Transverse colon (tissue), 4 donors: ENCODE results near the gene EFEMP2. TPM values are rescaled to one million over a fixed set of nuclear protein-coding genes. Genes with fewer than 3 reads are reported as not detected.

ENCODE experiments used
- DNase-seq: peaks from one replicate; pipeline ENCODE4 v3.0.0-alpha.2; 2019
- H3K27ac ChIP-seq, 4 donors: fragments of 200-600 bp; sonication (generic); 2 replicates each; pipeline ENCODE4 v1.5.1; 2016 to 2018; ENCODE audit warnings: inconsistent platforms in 4 of 4
- H3K27me3 ChIP-seq: fragments of 200-600 bp; sonication (generic); 2 replicates; pipeline ENCODE4 v1.5.1; 2017; ENCODE audit warnings: inconsistent platforms
- H3K36me3 ChIP-seq, 4 donors: fragments of 200-600 bp; sonication (generic); 2 replicates each; pipeline ENCODE4 v1.5.1; 2017 to 2019; ENCODE audit warnings: inconsistent platforms in 4 of 4
- H3K4me1 ChIP-seq, 4 donors: fragments of 200-600 bp; sonication (generic); 2 replicates each; pipeline ENCODE4 v1.5.1; 2017 to 2020; ENCODE audit warnings: inconsistent platforms in 4 of 4
- H3K4me3 ChIP-seq, 4 donors: fragments of 200-600 bp; sonication (generic); 1 replicate in 1 of 4; 2 replicates in 3 of 4; pipeline versions ENCODE4 v1.5.1 to v1.6.1; 2017 to 2019; ENCODE audit warnings: inconsistent platforms in 4 of 4
- H3K9me3 ChIP-seq, 2 donors: fragments of 200-600 bp; sonication (generic); 2 replicates each; pipeline ENCODE4 v1.5.1; 2017 to 2019; ENCODE audit warnings: inconsistent platforms in 2 of 2
- EP300 ChIP-seq: sonication (generic); formaldehyde crosslinking; IDR thresholded peaks from one replicate; pipeline ENCODE4 v1.6.1; 2017; ENCODE audit warnings: antibody characterized with exemption, low read depth
- POLR2A ChIP-seq: fragments of 450-650 bp; IDR thresholded peaks from one replicate; pipeline ENCODE4 v1.6.1; 2016; ENCODE audit warnings: antibody characterized with exemption, mild to moderate bottlenecking, moderate library complexity
- POLR2AphosphoS5 ChIP-seq, 3 donors: sonication (generic); formaldehyde crosslinking; IDR thresholded peaks; one replicate each; pipeline ENCODE4 v1.6.1; 2016; ENCODE audit warnings: antibody characterized with exemption in 3 of 3
- WGBS, 2 donors: methylation state at CpG; one replicate each; pipeline ENCODE4 v1.1.5; 2018; ENCODE audit warnings: low coverage in 1 of 2; 5-methylcytosine and 5-hydroxymethylcytosine counted together
- in situ Hi-C, 4 donors: fragments of 200-750 bp; cut with MboI; loops; one replicate each; pipeline versions ENCODE4 v1.15.0 to v1.15.1; 2017; ENCODE audit warnings: low sequenced_read_pairs in 3 of 4, low pct_ligation_motif_present in 1 of 4, low pct_unique_long_range_greater_than_20kb in 1 of 4
- intact Hi-C: fragments of 100-400 bp; cut with DNase I; formaldehyde crosslinking; loops from one replicate; pipeline ENCODE4 v1.15.1; 2023; ENCODE audit warnings: low total_unique reads
- total RNA-seq, 4 donors: library from RNA; depleted of rRNA; stranded (reverse); fragments of >200 nt; gene quantifications; one replicate each; pipeline ENCODE4 v1.1.0, GENCODE V29; 2016
- TF ChIP-seq, protein P1 (sequence below), 5 experiments: fragments of 200-600 bp in 3 of 5; fragments of 450-650 bp in 2 of 5; sonication (generic) in 3 of 5; IDR thresholded peaks; 1 replicate in 2 of 5; 2 replicates in 3 of 5; pipeline ENCODE4 v1.5.1; 2016 to 2017; ENCODE audit warnings: antibody characterized with exemption in 5 of 5, inconsistent platforms in 3 of 5, mild to moderate bottlenecking in 2 of 5, moderate library complexity in 1 of 5

The EFEMP2 gene
- total RNA-seq, 4 donors from 2014 or later = 15.2 to 34.4 (median 25.1) TPM

DNA sequence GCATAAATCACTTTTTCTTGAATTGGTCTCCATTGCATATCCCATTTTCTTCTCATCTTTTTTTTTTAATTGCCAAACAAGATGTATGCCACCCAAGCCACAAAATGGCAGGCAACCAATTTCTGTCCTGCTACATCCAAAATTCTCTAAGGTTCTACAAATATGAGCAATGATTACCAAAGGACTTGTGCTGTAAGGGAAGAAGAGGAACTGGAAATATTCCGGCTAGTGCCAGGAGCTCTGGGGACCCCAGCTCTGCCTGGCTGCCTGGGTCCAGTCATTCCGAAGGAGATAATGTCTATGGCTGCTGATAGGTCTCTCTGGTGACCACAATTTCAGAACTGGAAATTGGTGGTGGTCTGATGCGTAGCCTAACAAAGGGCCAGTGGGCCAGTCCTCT lies 55.9 kb downstream of the EFEMP2 start:
- H3K4me3 ChIP-seq = no peak overlapping the region
- no peaks in the 10 kb centered on the region for H3K36me3 ChIP-seq
- 94% methylated on average over 3 of the region's 3 CpGs; no CpG with 5 or more reads in 1 of the 2 donors for WGBS, 2 donors
- no peak overlapping the region for H3K27ac ChIP-seq
- H3K9me3 ChIP-seq = no peaks in the 10 kb centered on the region
- no peaks in the 10 kb centered on the region for H3K27me3 ChIP-seq
- intact Hi-C loops (loop anchor here (5.0 kb wide), 2 partner anchors 34 to 104 kb away; partner anchors contain the start of genes AP5B1 and KAT5), in situ Hi-C loops (loop anchor here in 3 of 4 donors (25.0 kb wide), 1 partner anchor 104 kb away; the partner anchor contains the start of genes KAT5 (in 3 of the 3) and RNASEH2C (in 3 of the 3))
- no peak for DNase-seq
- TF ChIP-seq POLR2AphosphoS5 (IDR thresholded peaks at IDR 0.05) = no peak
- no peak for TF ChIP-seq EP300
- TF ChIP-seq POLR2A = no peak
- TF ChIP-seq, protein P1, sequence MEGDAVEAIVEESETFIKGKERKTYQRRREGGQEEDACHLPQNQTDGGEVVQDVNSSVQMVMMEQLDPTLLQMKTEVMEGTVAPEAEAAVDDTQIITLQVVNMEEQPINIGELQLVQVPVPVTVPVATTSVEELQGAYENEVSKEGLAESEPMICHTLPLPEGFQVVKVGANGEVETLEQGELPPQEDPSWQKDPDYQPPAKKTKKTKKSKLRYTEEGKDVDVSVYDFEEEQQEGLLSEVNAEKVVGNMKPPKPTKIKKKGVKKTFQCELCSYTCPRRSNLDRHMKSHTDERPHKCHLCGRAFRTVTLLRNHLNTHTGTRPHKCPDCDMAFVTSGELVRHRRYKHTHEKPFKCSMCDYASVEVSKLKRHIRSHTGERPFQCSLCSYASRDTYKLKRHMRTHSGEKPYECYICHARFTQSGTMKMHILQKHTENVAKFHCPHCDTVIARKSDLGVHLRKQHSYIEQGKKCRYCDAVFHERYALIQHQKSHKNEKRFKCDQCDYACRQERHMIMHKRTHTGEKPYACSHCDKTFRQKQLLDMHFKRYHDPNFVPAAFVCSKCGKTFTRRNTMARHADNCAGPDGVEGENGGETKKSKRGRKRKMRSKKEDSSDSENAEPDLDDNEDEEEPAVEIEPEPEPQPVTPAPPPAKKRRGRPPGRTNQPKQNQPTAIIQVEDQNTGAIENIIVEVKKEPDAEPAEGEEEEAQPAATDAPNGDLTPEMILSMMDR (IDR thresholded peaks at IDR 0.05) = no peak
- H3K4me1 ChIP-seq = peaks cover 0 to 38% (median 13%) of the 10 kb centered on the region in 4 donors

Other genes starting within 250 kb of the EFEMP2 start
- gene SIPA1, start 234.7 kb downstream of the EFEMP2 start, total RNA-seq = 100 to 1,000 TPM in 1 of 4 donors, 10 to 100 TPM in 3; 22.4 to 174 (median 30.9) TPM
- 10 to 100 TPM; 45.8 to 95.8 (median 58.4) TPM for gene RELA, start 209.9 kb downstream of the EFEMP2 start, total RNA-seq
- gene KAT5, start 160.5 kb downstream of the EFEMP2 start, total RNA-seq = 100 to 1,000 TPM in 1 of 4 donors, 10 to 100 TPM in 3; 51.6 to 203 (median 74.1) TPM
- 100 to 1,000 TPM in 2 of 4 donors, 10 to 100 TPM in 2; 70.2 to 231 (median 111) TPM for gene RNASEH2C, start 152.0 kb downstream of the EFEMP2 start, total RNA-seq
- gene AP5B1, start 91.8 kb downstream of the EFEMP2 start, total RNA-seq = 10 to 100 TPM; 24.9 to 33.7 (median 28.2) TPM
- gene OVOL1, start 85.7 kb downstream of the EFEMP2 start, total RNA-seq = 10 to 100 TPM; 19.9 to 44.8 (median 33.8) TPM
- 10 to 100 TPM in 1 of 4 donors, 1 to 10 TPM in 1, under 1 TPM in 1, not detected in 1; 0.60 to 10.0 (median 1.6) TPM for gene SNX32, start 38.8 kb downstream of the EFEMP2 start, total RNA-seq
- gene CFL1, start 14.6 kb downstream of the EFEMP2 start, total RNA-seq = 1,000 to 10,000 TPM; 1,308 to 1,852 (median 1,703) TPM
- 100 to 1,000 TPM in 1 of 4 donors, 10 to 100 TPM in 3; 58.3 to 191 (median 81.2) TPM for gene MUS81, start 12.4 kb downstream of the EFEMP2 start, total RNA-seq
- gene CTSW, start 7.0 kb upstream of the EFEMP2 start, total RNA-seq = 1 to 10 TPM in 2 of 4 donors, not detected in 2; 1.1 to 1.8 TPM
- gene FIBP, start 15.7 kb upstream of the EFEMP2 start, total RNA-seq = 10 to 100 TPM; 53.4 to 82.6 (median 75.9) TPM
- gene CCDC85B, start 17.9 kb upstream of the EFEMP2 start, total RNA-seq = 100 to 1,000 TPM in 1 of 4 donors, 10 to 100 TPM in 2, 1 to 10 TPM in 1; 7.9 to 140 (median 23.1) TPM
- gene FOSL1, start 27.6 kb upstream of the EFEMP2 start, total RNA-seq = 10 to 100 TPM in 1 of 4 donors, 1 to 10 TPM in 1, not detected in 2; 1.2 to 11.6 TPM
- gene C11orf68, start 46.3 kb upstream of the EFEMP2 start, total RNA-seq = 10 to 100 TPM; 15.2 to 59.5 (median 22.8) TPM
- gene DRAP1, start 46.6 kb upstream of the EFEMP2 start, total RNA-seq = 10 to 100 TPM; 15.7 to 63.2 (median 57.0) TPM
- gene TSGA10IP, start 72.7 kb upstream of the EFEMP2 start, total RNA-seq = not detected
- gene SART1, start 88.9 kb upstream of the EFEMP2 start, total RNA-seq = 10 to 100 TPM; 31.8 to 76.3 (median 34.3) TPM
- gene EIF1AD, start 129.4 kb upstream of the EFEMP2 start, total RNA-seq = 10 to 100 TPM; 14.6 to 82.6 (median 31.2) TPM
- 10 to 100 TPM; 27.9 to 79.7 (median 34.0) TPM for gene BANF1, start 129.7 kb upstream of the EFEMP2 start, total RNA-seq
- gene CST6, start 139.2 kb upstream of the EFEMP2 start, total RNA-seq = not detected
- gene CATSPER1, start 153.7 kb upstream of the EFEMP2 start, total RNA-seq = not detected
- gene GAL3ST3, start 176.4 kb upstream of the EFEMP2 start, total RNA-seq = not detected
- gene SF3B2, start 179.6 kb upstream of the EFEMP2 start, total RNA-seq = 100 to 1,000 TPM in 3 of 4 donors, 10 to 100 TPM in 1; 71.8 to 152 (median 137) TPM
- 10 to 100 TPM in 3 of 4 donors, 1 to 10 TPM in 1; 9.8 to 52.0 (median 27.2) TPM for gene PACS1, start 197.5 kb upstream of the EFEMP2 start, total RNA-seq